H9 (cell line): Measurements from ENCODE around the gene POLL. TPM values are rescaled to one million over a fixed set of nuclear protein-coding genes. Genes with fewer than 3 reads are reported as not detected.

ENCODE experiments used
- DNase-seq: peaks from one replicate; pipeline ENCODE4 v3.0.0-alpha.2; 2017
- H2AFZ ChIP-seq: one replicate; pipeline ENCODE4 v1.6.1; 2013; ENCODE audit warnings: mild to moderate bottlenecking, low read length, control low read depth, moderate library complexity
- H2AK5ac ChIP-seq: 2 replicates; pipeline ENCODE4 v1.6.1; 2013; ENCODE audit warnings: low read length, control low read depth, mixed read lengths; ENCODE audit not compliant: insufficient read length
- H2BK120ac ChIP-seq: one replicate; pipeline ENCODE4 v1.6.1; 2013; ENCODE audit warnings: low read depth, mild to moderate bottlenecking, low read length, control low read depth, inconsistent platforms; ENCODE audit not compliant: poor library complexity, severe bottlenecking
- H2BK12ac ChIP-seq: 2 replicates; pipeline ENCODE4 v1.6.1; 2013; ENCODE audit warnings: low read length, control low read depth, mixed read lengths, low read depth; ENCODE audit not compliant: insufficient read length
- H2BK15ac ChIP-seq: 2 replicates; pipeline ENCODE4 v1.6.1; 2013; ENCODE audit warnings: low read depth, low read length, control low read depth
- H2BK20ac ChIP-seq: one replicate; pipeline ENCODE4 v1.6.1; 2013; ENCODE audit warnings: low read depth, mild to moderate bottlenecking, low read length, control low read depth, inconsistent platforms; ENCODE audit not compliant: poor library complexity, severe bottlenecking
- H2BK5ac ChIP-seq: 2 replicates; pipeline ENCODE4 v1.6.1; 2013; ENCODE audit warnings: low read length, control low read depth, mixed read lengths; ENCODE audit not compliant: insufficient read length
- H3K14ac ChIP-seq: 2 replicates; pipeline ENCODE4 v1.6.1; 2013; ENCODE audit warnings: low read length, control low read depth; ENCODE audit not compliant: insufficient read depth
- H3K18ac ChIP-seq: 2 replicates; pipeline ENCODE4 v1.6.1; 2013; ENCODE audit warnings: low read depth, mild to moderate bottlenecking, mixed read lengths, low read length, control low read depth; ENCODE audit not compliant: insufficient read length
- H3K23ac ChIP-seq: 2 replicates; pipeline ENCODE4 v1.6.1; 2013; ENCODE audit warnings: low read length, control low read depth, mixed read lengths, low read depth; ENCODE audit not compliant: insufficient read length
- H3K23me2 ChIP-seq: 2 replicates; pipeline ENCODE4 v1.6.1; 2013; ENCODE audit warnings: low read depth, mild to moderate bottlenecking, mixed read lengths, low read length, control low read depth; ENCODE audit not compliant: insufficient read length, poor library complexity, severe bottlenecking
- H3K27ac ChIP-seq: 2 replicates; pipeline ENCODE4 v1.5.1; 2013; ENCODE audit warnings: low read length, control low read depth, mixed read lengths, low read depth; ENCODE audit not compliant: insufficient read length
- H3K27me3 ChIP-seq: 2 replicates; pipeline ENCODE4 v1.6.1; 2013; ENCODE audit warnings: low read length, control low read depth, inconsistent platforms; ENCODE audit not compliant: insufficient read depth
- H3K4ac ChIP-seq: 2 replicates; pipeline ENCODE4 v1.6.1; 2013; ENCODE audit warnings: low read depth, mild to moderate bottlenecking, control low read depth, inconsistent platforms, low read length, moderate library complexity
- H3K4me1 ChIP-seq: 2 replicates; pipeline ENCODE4 v1.6.1; 2013; ENCODE audit warnings: low read length, control low read depth, inconsistent platforms; ENCODE audit not compliant: insufficient read depth
- H3K4me2 ChIP-seq: 2 replicates; pipeline ENCODE4 v1.6.1; 2013; ENCODE audit warnings: low read length, control low read depth, mixed read lengths; ENCODE audit not compliant: insufficient read length, insufficient read depth
- H3K56ac ChIP-seq: 2 replicates; pipeline ENCODE4 v1.6.1; 2013; ENCODE audit warnings: low read depth, mild to moderate bottlenecking, mixed read lengths, low read length, control low read depth; ENCODE audit not compliant: insufficient read length
- H3K79me1 ChIP-seq: 2 replicates; pipeline ENCODE4 v1.6.1; 2013; ENCODE audit warnings: low read depth, mild to moderate bottlenecking, moderate library complexity, low read length, control low read depth, inconsistent platforms; ENCODE audit not compliant: insufficient read depth, poor library complexity, severe bottlenecking
- H3K79me2 ChIP-seq: 2 replicates; pipeline ENCODE4 v1.6.1; 2013; ENCODE audit warnings: low read length, control low read depth, inconsistent platforms; ENCODE audit not compliant: insufficient read depth
- H3K9ac ChIP-seq: 2 replicates; pipeline ENCODE4 v1.6.1; 2013; ENCODE audit warnings: low read length, control low read depth, mixed read lengths; ENCODE audit not compliant: insufficient read length; ENCODE audit errors: extremely low read depth
- H3K9me3 ChIP-seq: one replicate; pipeline ENCODE4 v1.6.1; 2013; ENCODE audit warnings: low read depth, low read length, inconsistent platforms; ENCODE audit not compliant: control insufficient read depth
- H3T11ph ChIP-seq: one replicate; pipeline ENCODE4 v1.6.1; 2013; ENCODE audit warnings: mild to moderate bottlenecking, low read length, control low read depth, inconsistent platforms
- H4K20me1 ChIP-seq: one replicate; pipeline ENCODE4 v1.6.1; 2013; ENCODE audit not compliant: control insufficient read depth, insufficient read length, insufficient read depth
- H4K5ac ChIP-seq: 2 replicates; pipeline ENCODE4 v1.6.1; 2013; ENCODE audit warnings: low read depth, mild to moderate bottlenecking, mixed read lengths, low read length, control low read depth; ENCODE audit not compliant: insufficient read length
- H4K8ac ChIP-seq: replicated peaks from 2 replicates; pipeline ENCODE4 v1.6.1; 2013; ENCODE audit warnings: low read length, control low read depth, mixed read lengths, low read depth; ENCODE audit not compliant: insufficient read length
- H4K91ac ChIP-seq: 2 replicates; pipeline ENCODE4 v1.6.1; 2013; ENCODE audit warnings: low read depth, mild to moderate bottlenecking, moderate library complexity, mixed read lengths, low read length, control low read depth; ENCODE audit not compliant: insufficient read length
- H3K27ac Mint-ChIP-seq, 3 experiments: 2 replicates in 2 of 3; 3 replicates in 1 of 3; pipeline ENCODE4 v1.8.0; 2020 to 2021; ENCODE audit warnings: mixed read lengths in 3 of 3, mild to moderate bottlenecking in 1 of 3, moderate library complexity in 1 of 3
- H3K27me3 Mint-ChIP-seq: 2 replicates; pipeline ENCODE4 v1.8.0; 2021; ENCODE audit warnings: low read depth, mild to moderate bottlenecking, moderate library complexity, mixed read lengths
- H3K36me3 Mint-ChIP-seq, 3 experiments: 2 replicates in 2 of 3; 3 replicates in 1 of 3; pipeline ENCODE4 v1.8.0; 2020 to 2021; ENCODE audit warnings: low read depth in 3 of 3, mixed read lengths in 3 of 3; ENCODE audit not compliant: insufficient read depth in 1 of 3
- H3K4me1 Mint-ChIP-seq, 2 experiments: 2 replicates each; pipeline ENCODE4 v1.8.0; 2020; ENCODE audit warnings: mixed read lengths in 2 of 2
- H3K4me3 Mint-ChIP-seq, 2 experiments: 2 replicates in 1 of 2; 3 replicates in 1 of 2; pipeline ENCODE4 v1.8.0; 2020 to 2021; ENCODE audit warnings: mild to moderate bottlenecking in 2 of 2, mixed read lengths in 2 of 2, moderate library complexity in 1 of 2
- H3K9me3 Mint-ChIP-seq, 2 experiments: 2 replicates in 1 of 2; 3 replicates in 1 of 2; pipeline ENCODE4 v1.8.0; 2020; ENCODE audit warnings: mild to moderate bottlenecking in 2 of 2, mixed read lengths in 2 of 2, moderate library complexity in 1 of 2
- CTCF ChIP-seq: fragments of 200-600 bp; sonication (generic); conservative IDR thresholded peaks from 3 replicates; pipeline ENCODE4 v1.8.0; 2021; ENCODE audit warnings: antibody characterized with exemption, mild to moderate bottlenecking
- WGBS: extraction: QIAGEN DNeasy Blood & Tissue Kit; methylation state at CpG from one replicate; pipeline ENCODE4 v1.1.7; 2013; ENCODE audit warnings: missing lambda C conversion rate, low lambda C conversion rate, mixed read lengths; ENCODE audit not compliant: insufficient read length; ENCODE audit errors: extremely low coverage; 5-methylcytosine and 5-hydroxymethylcytosine counted together
- total RNA-seq: library from RNA; stranded (reverse); gene quantifications from 2 replicates; pipeline ENCODE4 v1.2.1, GENCODE V29; 2021

POLL gene
- total RNA-seq, 1 experiment from 2014 or later, result 30.8 TPM

GRCh38 chr10:101631821-101632475 lies 43.9 kb upstream of the POLL start:
- Mint-ChIP-seq H3K9me3 (peaks cover 7 to 10% of the 10 kb centered on the region in 2 experiments), H3K4me3 (no peak overlapping the region), H3K36me3 (peaks cover 8 to 22% (median 12%) of the 10 kb centered on the region in 3 experiments), H3K27me3 (no peaks in the 10 kb centered on the region), H3K27ac (no peak overlapping the region; a peak in 1 of 7 replicates), H3K4me1 (peaks cover 0 to 9% of the 10 kb centered on the region in 2 experiments; a peak in 1 of 4 replicates)
- H4K8ac ChIP-seq, result no peak overlapping the region
- TF ChIP-seq CTCF, result no peak
- H3K18ac ChIP-seq, result no peak overlapping the region
- no peaks in the 10 kb centered on the region for H3K79me2 ChIP-seq
- no peak overlapping the region for H2BK12ac ChIP-seq
- no peaks in the 10 kb centered on the region for H3K9me3 ChIP-seq
- no peak overlapping the region for H2BK20ac ChIP-seq
- no peak overlapping the region for H3K9ac ChIP-seq
- no peak overlapping the region for H3K27ac ChIP-seq
- H3K27me3 ChIP-seq, result no peaks in the 10 kb centered on the region
- H3K4me1 ChIP-seq, result no peaks in the 10 kb centered on the region
- H2BK120ac ChIP-seq, result no peak overlapping the region
- no peak overlapping the region for H4K5ac ChIP-seq
- no peak overlapping the region for H3K56ac ChIP-seq
- H3K4ac ChIP-seq, result no peak overlapping the region
- no peak overlapping the region for H4K91ac ChIP-seq
- H2AK5ac ChIP-seq, result no peak overlapping the region
- no peak overlapping the region for H2BK15ac ChIP-seq
- no peaks in the 10 kb centered on the region for H3K23me2 ChIP-seq
- no peaks in the 10 kb centered on the region for H3K79me1 ChIP-seq
- no peak overlapping the region for H2BK5ac ChIP-seq
- no peak overlapping the region for H3K4me2 ChIP-seq
- no peak for DNase-seq
- H4K20me1 ChIP-seq, result no peaks in the 10 kb centered on the region
- no CpG with 5 or more reads among the region's 8 CpGs for WGBS
- H2AFZ ChIP-seq, result no peak overlapping the region
- H3K14ac ChIP-seq, result no peak overlapping the region
- no peak overlapping the region for H3T11ph ChIP-seq
- no peak overlapping the region for H3K23ac ChIP-seq
